SK-N-SH (cell line): Measurements from ENCODE around the gene BMPR1A.

Source experiments
- GATA2 ChIP-seq: sonication (generic); formaldehyde crosslinking; IDR thresholded peaks from 2 replicates; pipeline ENCODE4 v1.5.0; 2020; ENCODE audit warnings: mild to moderate bottlenecking, missing genetic modification reagents
- MEF2A ChIP-seq: IDR thresholded peaks from 2 replicates; pipeline ENCODE4 v1.4.0; 2012; ENCODE audit warnings: low read depth, borderline replicate concordance
- POLR2AphosphoS5 ChIP-seq: IDR thresholded peaks from 2 replicates; pipeline ENCODE4 v1.6.1; 2012; ENCODE audit warnings: low read depth, low read length
- RAD21 ChIP-seq: IDR thresholded peaks from 2 replicates; pipeline ENCODE4 v1.6.1; 2012; ENCODE audit warnings: mild to moderate bottlenecking, low read length
- RXRA ChIP-seq: IDR thresholded peaks from 2 replicates; pipeline ENCODE4 v1.4.0; 2012; ENCODE audit warnings: low read depth, mild to moderate bottlenecking, borderline replicate concordance
- TF ChIP-seq, protein P1 (sequence below): IDR thresholded peaks from 2 replicates; pipeline ENCODE4 v1.4.0; 2012; ENCODE audit warnings: low read depth
- TF ChIP-seq, protein P2 (sequence below): fragments of 200-600 bp; sonication (generic); IDR thresholded peaks from 2 replicates; pipeline ENCODE4 v1.6.1; 2017; ENCODE audit warnings: antibody characterized with exemption, mild to moderate bottlenecking, moderate library complexity
- TF ChIP-seq, protein P3 (sequence below): IDR thresholded peaks from 2 replicates; pipeline ENCODE4 v1.6.1; 2012; ENCODE audit warnings: mild to moderate bottlenecking, low read depth, low read length, moderate library complexity

DNA sequence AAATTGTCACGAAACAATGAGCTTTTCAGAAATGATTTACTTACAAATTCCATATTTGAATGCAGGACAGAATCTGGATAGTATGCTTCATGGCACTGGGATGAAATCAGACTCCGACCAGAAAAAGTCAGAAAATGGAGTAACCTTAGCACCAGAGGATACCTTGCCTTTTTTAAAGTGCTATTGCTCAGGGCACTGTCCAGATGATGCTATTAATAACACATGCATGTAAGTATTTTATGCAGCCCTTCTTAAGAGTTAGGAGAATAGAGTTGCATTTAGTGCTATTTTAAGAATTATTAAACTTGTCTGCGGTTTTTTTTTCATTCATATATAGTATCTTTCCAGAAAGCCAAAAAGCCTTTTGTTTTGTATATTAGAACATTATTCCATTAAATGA is 133.6 kb downstream of the BMPR1A start:
- TF ChIP-seq, protein P1, sequence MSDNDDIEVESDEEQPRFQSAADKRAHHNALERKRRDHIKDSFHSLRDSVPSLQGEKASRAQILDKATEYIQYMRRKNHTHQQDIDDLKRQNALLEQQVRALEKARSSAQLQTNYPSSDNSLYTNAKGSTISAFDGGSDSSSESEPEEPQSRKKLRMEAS: no peak
- TF ChIP-seq, protein P2, sequence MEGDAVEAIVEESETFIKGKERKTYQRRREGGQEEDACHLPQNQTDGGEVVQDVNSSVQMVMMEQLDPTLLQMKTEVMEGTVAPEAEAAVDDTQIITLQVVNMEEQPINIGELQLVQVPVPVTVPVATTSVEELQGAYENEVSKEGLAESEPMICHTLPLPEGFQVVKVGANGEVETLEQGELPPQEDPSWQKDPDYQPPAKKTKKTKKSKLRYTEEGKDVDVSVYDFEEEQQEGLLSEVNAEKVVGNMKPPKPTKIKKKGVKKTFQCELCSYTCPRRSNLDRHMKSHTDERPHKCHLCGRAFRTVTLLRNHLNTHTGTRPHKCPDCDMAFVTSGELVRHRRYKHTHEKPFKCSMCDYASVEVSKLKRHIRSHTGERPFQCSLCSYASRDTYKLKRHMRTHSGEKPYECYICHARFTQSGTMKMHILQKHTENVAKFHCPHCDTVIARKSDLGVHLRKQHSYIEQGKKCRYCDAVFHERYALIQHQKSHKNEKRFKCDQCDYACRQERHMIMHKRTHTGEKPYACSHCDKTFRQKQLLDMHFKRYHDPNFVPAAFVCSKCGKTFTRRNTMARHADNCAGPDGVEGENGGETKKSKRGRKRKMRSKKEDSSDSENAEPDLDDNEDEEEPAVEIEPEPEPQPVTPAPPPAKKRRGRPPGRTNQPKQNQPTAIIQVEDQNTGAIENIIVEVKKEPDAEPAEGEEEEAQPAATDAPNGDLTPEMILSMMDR: no peak
- TF ChIP-seq POLR2AphosphoS5 (no peak), MEF2A (no peak), GATA2 (CRISPR knock-in tag) (no peak), RXRA (no peak), RAD21 (no peak)
- TF ChIP-seq, protein P3, sequence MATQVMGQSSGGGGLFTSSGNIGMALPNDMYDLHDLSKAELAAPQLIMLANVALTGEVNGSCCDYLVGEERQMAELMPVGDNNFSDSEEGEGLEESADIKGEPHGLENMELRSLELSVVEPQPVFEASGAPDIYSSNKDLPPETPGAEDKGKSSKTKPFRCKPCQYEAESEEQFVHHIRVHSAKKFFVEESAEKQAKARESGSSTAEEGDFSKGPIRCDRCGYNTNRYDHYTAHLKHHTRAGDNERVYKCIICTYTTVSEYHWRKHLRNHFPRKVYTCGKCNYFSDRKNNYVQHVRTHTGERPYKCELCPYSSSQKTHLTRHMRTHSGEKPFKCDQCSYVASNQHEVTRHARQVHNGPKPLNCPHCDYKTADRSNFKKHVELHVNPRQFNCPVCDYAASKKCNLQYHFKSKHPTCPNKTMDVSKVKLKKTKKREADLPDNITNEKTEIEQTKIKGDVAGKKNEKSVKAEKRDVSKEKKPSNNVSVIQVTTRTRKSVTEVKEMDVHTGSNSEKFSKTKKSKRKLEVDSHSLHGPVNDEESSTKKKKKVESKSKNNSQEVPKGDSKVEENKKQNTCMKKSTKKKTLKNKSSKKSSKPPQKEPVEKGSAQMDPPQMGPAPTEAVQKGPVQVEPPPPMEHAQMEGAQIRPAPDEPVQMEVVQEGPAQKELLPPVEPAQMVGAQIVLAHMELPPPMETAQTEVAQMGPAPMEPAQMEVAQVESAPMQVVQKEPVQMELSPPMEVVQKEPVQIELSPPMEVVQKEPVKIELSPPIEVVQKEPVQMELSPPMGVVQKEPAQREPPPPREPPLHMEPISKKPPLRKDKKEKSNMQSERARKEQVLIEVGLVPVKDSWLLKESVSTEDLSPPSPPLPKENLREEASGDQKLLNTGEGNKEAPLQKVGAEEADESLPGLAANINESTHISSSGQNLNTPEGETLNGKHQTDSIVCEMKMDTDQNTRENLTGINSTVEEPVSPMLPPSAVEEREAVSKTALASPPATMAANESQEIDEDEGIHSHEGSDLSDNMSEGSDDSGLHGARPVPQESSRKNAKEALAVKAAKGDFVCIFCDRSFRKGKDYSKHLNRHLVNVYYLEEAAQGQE: no peak
